Activated CD4-positive, alpha-beta T cell treated with anti-CD3 and anti-CD28 coated beads, Interleukin-2, Interleukin-6, amounts not matched to agents 100 ng/mL and 50 ng/mL, durations not matched to agents 16 hours and 8 hours (primary cell): ENCODE measurements around the gene TNFRSF11A.
A peak's percentile ranks its signal among the peaks of the same experiment; 100 is the strongest.

Experiments
- DNase-seq: peaks from one replicate; pipeline ENCODE4 v3.0.0-alpha.2; 2020

TNFRSF11A gene

DNA sequence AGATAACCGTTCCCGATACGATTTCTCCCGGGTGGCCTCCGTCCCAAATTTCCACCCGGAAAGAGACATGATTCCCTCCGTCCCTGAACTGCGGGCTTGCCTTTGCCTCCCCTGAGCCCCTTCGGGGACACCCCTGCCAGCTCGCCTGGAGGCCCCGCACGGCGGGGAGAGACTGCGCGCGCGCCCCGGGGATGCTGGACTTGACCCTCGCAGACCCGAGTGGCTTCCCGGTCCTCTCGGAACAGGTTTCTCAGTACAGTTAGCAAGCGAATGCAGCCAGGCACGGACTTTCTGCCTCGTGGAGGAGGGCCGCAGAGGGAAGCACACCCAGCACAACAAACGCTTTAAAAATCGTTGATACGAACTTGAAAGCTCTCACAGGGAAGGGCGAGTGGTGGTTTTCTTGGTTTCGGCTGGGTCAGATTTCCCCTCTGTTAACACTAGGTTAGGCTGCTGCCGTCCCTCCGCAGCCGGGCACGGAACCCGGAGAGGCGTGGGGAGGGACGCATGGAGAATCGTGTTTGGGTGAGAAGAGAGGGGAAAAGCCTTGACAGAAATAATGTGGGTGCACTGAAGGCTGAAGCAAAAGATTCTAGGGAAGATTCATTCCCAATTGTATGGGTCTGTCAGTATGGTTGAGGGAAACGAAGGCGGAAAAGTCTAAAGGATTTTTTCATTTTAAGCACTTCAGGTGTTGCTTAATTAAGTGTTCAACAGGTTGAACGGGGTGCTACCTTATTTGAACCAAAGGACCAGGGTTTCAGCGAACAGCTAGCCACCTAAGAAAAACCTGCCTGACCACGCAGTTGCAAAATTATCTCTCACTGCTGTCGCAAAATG lies 916 bp downstream of the TNFRSF11A start:
- peak; percentile 45 for DNase-seq

- no peak for DNase-seq
Observed at GRCh38 chr18:62326646-62327348, 1.7 kb downstream of the TNFRSF11A start.

DNA sequence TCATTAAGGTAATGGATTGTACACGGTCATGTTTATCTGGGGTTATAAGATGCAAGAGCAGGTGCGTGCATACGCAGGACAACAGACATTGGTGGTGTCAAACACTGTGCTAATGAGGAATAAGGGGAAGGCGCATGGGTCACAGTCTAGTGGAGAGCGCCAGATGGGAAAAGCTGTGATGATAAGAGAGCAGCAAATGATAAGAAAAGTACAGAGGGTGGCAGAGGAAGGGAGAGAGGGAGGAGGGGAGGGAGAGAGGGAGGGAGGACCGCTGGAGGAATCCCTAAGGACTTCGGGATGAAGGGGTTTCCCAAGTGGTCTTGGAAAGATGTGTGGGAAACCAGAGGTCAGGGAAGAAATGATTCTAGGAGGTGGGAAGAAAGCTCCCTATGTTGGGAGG lies 2.9 kb downstream of the TNFRSF11A start:
- DNase-seq = no peak

- no peak for DNase-seq
Observed at GRCh38 chr18:62328586-62329525, 3.7 kb downstream of the TNFRSF11A start.

DNA sequence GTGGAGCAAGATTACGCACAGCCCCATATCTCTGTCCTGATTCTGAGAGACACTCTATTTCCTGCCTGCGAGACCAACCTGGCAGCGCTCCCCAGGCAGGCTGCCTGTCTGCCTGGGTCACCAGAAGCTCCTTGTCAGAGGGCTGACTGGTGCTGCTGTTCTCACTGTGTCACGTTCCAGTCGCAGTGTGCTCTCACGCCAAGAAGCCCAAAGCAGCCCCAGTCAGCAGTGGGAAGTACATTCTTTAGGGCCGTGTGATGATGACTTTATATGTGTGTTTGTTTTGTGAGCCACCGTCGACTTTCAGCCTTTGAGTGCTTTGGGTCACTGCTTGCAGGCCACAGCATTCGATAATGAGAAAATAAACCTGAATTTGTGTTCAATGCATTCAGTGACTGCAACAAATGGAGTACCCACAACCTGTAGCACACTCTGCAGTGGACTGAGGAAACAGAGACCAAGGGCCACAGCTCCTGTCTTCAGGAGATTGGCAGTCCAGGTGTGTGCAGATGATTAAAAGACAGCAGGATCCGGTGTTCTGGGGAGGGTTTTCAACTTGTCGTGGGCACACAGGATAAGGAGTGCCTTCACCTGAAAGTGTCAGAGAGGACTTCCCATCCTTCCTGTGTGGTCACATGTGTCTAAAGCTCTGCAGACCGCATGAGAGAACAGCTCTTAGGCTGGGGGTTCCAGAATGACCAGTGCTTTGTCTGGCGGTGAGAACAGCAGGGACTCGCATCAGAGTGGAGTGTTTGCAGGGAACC lies 4.8 kb downstream of the TNFRSF11A start:
- DNase-seq = peak; percentile 47

GRCh38 chr18:62330650-62331049 lies 5.5 kb downstream of the TNFRSF11A start:
- no peak for DNase-seq

- no peak for DNase-seq
Observed at GRCh38 chr18:62331581-62332356, 6.7 kb downstream of the TNFRSF11A start.

DNA sequence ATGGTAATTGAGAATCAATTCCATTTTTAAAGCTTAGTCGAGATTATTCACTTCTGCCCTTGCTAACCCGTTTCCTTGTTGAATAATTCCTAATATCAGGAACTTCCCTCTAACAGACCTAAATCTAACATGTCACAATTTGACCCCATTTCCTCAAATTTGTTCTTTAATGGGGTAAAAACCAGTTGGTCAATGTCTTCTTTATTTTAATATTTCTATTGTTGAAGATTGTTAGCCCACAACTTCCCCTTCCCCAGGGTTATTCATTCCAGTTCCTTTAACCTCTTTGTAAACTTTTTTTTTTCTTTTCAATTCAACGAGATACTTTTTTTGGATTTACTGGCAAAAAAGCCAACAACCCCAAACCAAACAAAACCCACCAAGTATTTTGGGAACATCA lies 7.3 kb downstream of the TNFRSF11A start:
- no peak for DNase-seq

- DNase-seq = no peak
Observed at GRCh38 chr18:62332964-62333695, 8.0 kb downstream of the TNFRSF11A start.

DNA sequence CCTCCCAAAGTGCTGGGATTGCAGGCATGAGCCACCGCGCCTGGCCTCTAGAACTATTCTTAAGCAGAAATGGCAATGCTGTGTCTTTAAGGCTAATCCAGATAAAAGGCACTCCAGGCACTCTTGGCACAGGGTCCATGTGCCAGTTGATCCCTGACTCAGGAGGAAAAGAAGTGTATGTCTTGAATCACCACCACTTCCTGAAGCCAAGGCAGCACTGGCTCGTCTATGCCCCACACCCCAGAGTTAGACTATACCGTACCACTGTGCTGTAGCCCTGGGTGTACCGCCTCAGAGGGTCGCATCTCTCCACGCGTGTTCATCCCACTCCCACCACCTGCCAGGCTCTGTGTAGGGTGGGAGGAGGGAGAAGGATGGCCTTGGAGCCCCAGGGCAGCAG lies 9.0 kb downstream of the TNFRSF11A start:
- no peak for DNase-seq

- DNase-seq = no peak
Observed at GRCh38 chr18:62335494-62335893, 10.4 kb downstream of the TNFRSF11A start.

GRCh38 chr18:62336618-62337017 lies 11.5 kb downstream of the TNFRSF11A start:
- no peak for DNase-seq

DNA sequence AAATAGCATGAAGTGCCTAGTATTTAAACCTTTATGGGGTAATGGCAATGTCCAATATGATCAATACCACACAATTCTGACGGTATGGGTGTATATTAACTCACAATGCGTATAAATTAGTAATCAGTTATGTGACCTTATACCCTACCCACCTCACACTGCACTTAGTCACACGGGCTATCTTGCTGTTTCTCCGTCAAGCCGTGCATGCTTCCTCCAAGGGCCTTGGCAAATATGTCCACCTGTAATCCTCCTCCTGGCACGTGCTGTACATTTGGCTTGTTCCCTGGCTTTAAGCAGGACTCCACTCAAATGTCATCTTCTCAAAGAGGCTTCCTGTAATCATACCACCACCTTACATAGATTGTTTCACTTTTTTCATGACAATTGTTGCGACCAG lies 12.2 kb downstream of the TNFRSF11A start:
- DNase-seq = no peak

GRCh38 chr18:62338446-62339105 lies 13.5 kb downstream of the TNFRSF11A start:
- DNase-seq = no peak

- DNase-seq = peak; percentile 81
Observed at GRCh38 chr18:62339106-62339988, 14.2 kb downstream of the TNFRSF11A start.

GRCh38 chr18:62340996-62341395 lies 15.9 kb downstream of the TNFRSF11A start:
- peak; percentile 56 for DNase-seq

GRCh38 chr18:62341473-62341872 lies 16.4 kb downstream of the TNFRSF11A start:
- DNase-seq = no peak

- DNase-seq = no peak
Observed at GRCh38 chr18:62342884-62343283, 17.8 kb downstream of the TNFRSF11A start.

DNA sequence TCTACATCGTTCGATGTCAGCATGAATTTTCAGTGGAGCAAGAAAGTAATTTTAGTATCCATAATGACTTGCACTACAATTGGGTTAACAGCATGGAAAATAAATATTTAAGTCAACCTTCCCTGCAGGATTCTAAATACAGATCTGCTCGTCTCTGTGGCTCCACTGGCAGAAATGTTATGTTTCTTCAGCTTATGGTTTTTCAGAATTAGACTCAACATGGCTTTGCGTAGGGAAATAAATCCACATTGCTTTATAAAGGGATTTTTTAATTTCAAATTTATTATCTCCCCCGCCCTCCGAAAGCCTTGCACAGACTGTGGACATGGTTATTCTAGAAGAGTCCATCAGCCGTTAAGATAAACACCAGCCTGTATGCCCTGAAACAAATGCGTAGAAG lies 18.2 kb downstream of the TNFRSF11A start:
- DNase-seq = no peak
